ENCODE measurements around the gene CDH1. TPM values are rescaled to one million over a fixed set of nuclear protein-coding genes. Genes with fewer than 3 reads are reported as not detected.

The CDH1 gene
- polyA plus RNA-seq, 3 donors = 0.05 to 0.13 TPM; not detected in 1

DNA sequence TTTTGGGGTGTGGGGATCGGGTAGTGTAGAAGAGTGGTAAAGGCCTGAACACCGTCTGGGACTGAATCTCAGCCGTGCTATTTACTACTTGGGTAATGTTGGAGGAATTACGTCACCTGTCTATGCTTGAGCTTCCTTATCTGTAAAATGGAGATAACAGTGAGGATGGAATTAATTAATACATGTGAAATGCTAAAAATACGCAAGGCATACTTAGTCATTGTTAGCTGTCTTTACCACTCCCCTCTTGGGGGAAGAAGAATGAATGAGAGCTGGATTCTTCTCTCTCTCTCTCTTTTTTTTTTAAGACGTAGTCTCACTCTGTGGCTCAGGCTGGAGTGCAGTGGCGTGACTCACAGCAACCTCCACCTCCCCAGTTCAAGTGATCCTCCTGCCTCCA, 65.1 kb downstream of the CDH1 start:
- no peaks in the 10 kb centered on the region for H4K20me1 ChIP-seq (ENCODE audit: insufficient read depth, low read length)
- peaks cover 3 to 11% (median 5%) of the 10 kb centered on the region in 3 donors for H3K27me3 Mint-ChIP-seq (ENCODE audit: low read depth in 3 of 3)
- no peaks in the 10 kb centered on the region for H3K27me3 ChIP-seq (ENCODE audit: control insufficient read depth in 2 of 2, insufficient read depth in 2 of 2, low read length in 2 of 2)
- H3K4me1 Mint-ChIP-seq = peaks cover 3% of the 10 kb centered on the region
- WGBS (ENCODE audit: insufficient coverage) = 76% methylated on average over 3 of the region's 7 CpGs
- no peaks in the 10 kb centered on the region for H3K4me1 ChIP-seq (ENCODE audit: control insufficient read depth in 1 of 2, insufficient read depth in 2 of 2, low read length in 2 of 2)
- H3K79me2 ChIP-seq (ENCODE audit: insufficient read depth, low read length) = no peaks in the 10 kb centered on the region
- no peak overlapping the region for H3K4me2 ChIP-seq (replicated peaks; ENCODE audit: extremely low read depth, low read length, poor library complexity, severe bottlenecking)
- no peaks in the 10 kb centered on the region for H3K36me3 Mint-ChIP-seq
- H3K4me3 Mint-ChIP-seq = no peak overlapping the region
- no peak overlapping the region for H2AFZ ChIP-seq (ENCODE audit: insufficient read depth, low read depth, low read length, poor library complexity, severe bottlenecking)
- no peaks in the 10 kb centered on the region for H3K36me3 ChIP-seq (replicated peaks in 1 of 2; ENCODE audit: control insufficient read depth in 1 of 2, insufficient read depth in 2 of 2, low read length in 2 of 2)
- no peaks in the 10 kb centered on the region for H3K9me3 ChIP-seq (replicated peaks in 1 of 2; ENCODE audit: control insufficient read depth in 1 of 2, insufficient read depth in 1 of 2, low read length in 2 of 2)
- H3K4me3 ChIP-seq (replicated peaks in 1 of 3; ENCODE audit: low read depth in 2 of 3, low read length in 3 of 3) = no peak overlapping the region
- no peak overlapping the region for H3K9ac ChIP-seq (ENCODE audit: insufficient read depth, low read length, poor library complexity, severe bottlenecking)
- DNase-seq = no peak
- TF ChIP-seq, protein P1, sequence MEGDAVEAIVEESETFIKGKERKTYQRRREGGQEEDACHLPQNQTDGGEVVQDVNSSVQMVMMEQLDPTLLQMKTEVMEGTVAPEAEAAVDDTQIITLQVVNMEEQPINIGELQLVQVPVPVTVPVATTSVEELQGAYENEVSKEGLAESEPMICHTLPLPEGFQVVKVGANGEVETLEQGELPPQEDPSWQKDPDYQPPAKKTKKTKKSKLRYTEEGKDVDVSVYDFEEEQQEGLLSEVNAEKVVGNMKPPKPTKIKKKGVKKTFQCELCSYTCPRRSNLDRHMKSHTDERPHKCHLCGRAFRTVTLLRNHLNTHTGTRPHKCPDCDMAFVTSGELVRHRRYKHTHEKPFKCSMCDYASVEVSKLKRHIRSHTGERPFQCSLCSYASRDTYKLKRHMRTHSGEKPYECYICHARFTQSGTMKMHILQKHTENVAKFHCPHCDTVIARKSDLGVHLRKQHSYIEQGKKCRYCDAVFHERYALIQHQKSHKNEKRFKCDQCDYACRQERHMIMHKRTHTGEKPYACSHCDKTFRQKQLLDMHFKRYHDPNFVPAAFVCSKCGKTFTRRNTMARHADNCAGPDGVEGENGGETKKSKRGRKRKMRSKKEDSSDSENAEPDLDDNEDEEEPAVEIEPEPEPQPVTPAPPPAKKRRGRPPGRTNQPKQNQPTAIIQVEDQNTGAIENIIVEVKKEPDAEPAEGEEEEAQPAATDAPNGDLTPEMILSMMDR (IDR thresholded peaks at IDR 0.05) = no peak
- H3K9me3 Mint-ChIP-seq = no peaks in the 10 kb centered on the region
- intact Hi-C loops (cut with micrococcal nuclease) = loop anchor here in 1 of 2 donors (10.0 kb wide), 1 partner anchor 97 kb away; no protein-coding TSS in a partner anchor
- no peak overlapping the region for H3K27ac ChIP-seq (ENCODE audit: low read depth in 1 of 2, low read length in 2 of 2)
- no peak overlapping the region for H3K27ac Mint-ChIP-seq

DNA sequence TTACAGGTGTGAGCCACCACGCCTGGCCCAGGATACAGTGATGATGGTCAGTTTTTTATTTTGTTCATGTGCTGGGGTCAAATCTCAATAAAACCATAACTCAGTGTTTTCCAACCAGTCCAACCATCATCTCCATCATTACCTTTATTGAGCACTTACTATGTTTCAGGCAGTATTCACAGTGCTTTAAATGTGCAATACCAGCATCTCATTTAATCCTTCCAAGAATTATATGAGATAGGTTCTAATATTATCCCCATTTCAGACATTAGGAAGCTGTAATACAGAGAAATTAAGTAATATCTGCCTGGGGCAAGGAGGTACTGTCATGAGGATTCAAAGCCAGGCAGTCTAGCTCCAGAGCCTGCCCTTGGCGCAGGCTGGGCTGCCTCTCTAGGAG, 69.3 kb downstream of the CDH1 start:
- peaks cover 6 to 17% (median 7%) of the 10 kb centered on the region in 3 donors for H3K27me3 Mint-ChIP-seq (ENCODE audit: low read depth in 3 of 3)
- intact Hi-C loops (cut with micrococcal nuclease) = loop anchor here in 1 of 2 donors (10.0 kb wide), 1 partner anchor 102 kb away; no protein-coding TSS in a partner anchor
- H3K9ac ChIP-seq (ENCODE audit: insufficient read depth, low read length, poor library complexity, severe bottlenecking) = no peak overlapping the region
- no peaks in the 10 kb centered on the region for H3K9me3 ChIP-seq (replicated peaks in 1 of 2; ENCODE audit: control insufficient read depth in 1 of 2, insufficient read depth in 1 of 2, low read length in 2 of 2)
- DNase-seq = no peak
- H3K27ac Mint-ChIP-seq = no peak overlapping the region
- H3K4me1 ChIP-seq (ENCODE audit: control insufficient read depth in 1 of 2, insufficient read depth in 2 of 2, low read length in 2 of 2) = no peaks in the 10 kb centered on the region
- H3K36me3 ChIP-seq (replicated peaks in 1 of 2; ENCODE audit: control insufficient read depth in 1 of 2, insufficient read depth in 2 of 2, low read length in 2 of 2) = no peaks in the 10 kb centered on the region
- H3K9me3 Mint-ChIP-seq = no peaks in the 10 kb centered on the region
- H3K4me2 ChIP-seq (replicated peaks; ENCODE audit: extremely low read depth, low read length, poor library complexity, severe bottlenecking) = no peak overlapping the region
- no peaks in the 10 kb centered on the region for H3K36me3 Mint-ChIP-seq
- no peaks in the 10 kb centered on the region for H3K79me2 ChIP-seq (ENCODE audit: insufficient read depth, low read length)
- no peak overlapping the region for H3K4me3 Mint-ChIP-seq
- TF ChIP-seq, protein P1 (IDR thresholded peaks at IDR 0.05) = no peak
- no peaks in the 10 kb centered on the region for H3K27me3 ChIP-seq (ENCODE audit: control insufficient read depth in 2 of 2, insufficient read depth in 2 of 2, low read length in 2 of 2)
- no peaks in the 10 kb centered on the region for H3K4me1 Mint-ChIP-seq
- no peak overlapping the region for H3K4me3 ChIP-seq (replicated peaks in 1 of 3; ENCODE audit: low read depth in 2 of 3, low read length in 3 of 3)
- no CpG with 5 or more reads among the region's 2 CpGs for WGBS (ENCODE audit: insufficient coverage)
- no peaks in the 10 kb centered on the region for H4K20me1 ChIP-seq (ENCODE audit: insufficient read depth, low read length)
- H3K27ac ChIP-seq (ENCODE audit: low read depth in 1 of 2, low read length in 2 of 2) = no peak overlapping the region
- H2AFZ ChIP-seq (ENCODE audit: insufficient read depth, low read depth, low read length, poor library complexity, severe bottlenecking) = no peak overlapping the region
